Progenitor cell of endocrine pancreas (in vitro differentiated cells): ENCODE measurements around the gene ATP8B3. TPM values are rescaled to one million over a fixed set of nuclear protein-coding genes. Genes with fewer than 3 reads are reported as not detected.
"Not testable (repeated sequence)": the region's sequence is repeated elsewhere in the genome, so short reads cannot be mapped to it uniquely, and the experiment has no call there.

Source experiments
- DNase-seq: peaks from one replicate; pipeline ENCODE4 v3.0.0; 2021; ENCODE audit warnings: low spot score; ENCODE audit not compliant: unreplicated experiment
- H3K27ac Mint-ChIP-seq: 2 replicates; pipeline ENCODE4 v1.8.0; 2021; ENCODE audit warnings: mild to moderate bottlenecking, moderate library complexity, mixed read lengths
- H3K27me3 Mint-ChIP-seq: 2 replicates; pipeline ENCODE4 v1.8.0; 2021; ENCODE audit warnings: mixed read lengths
- H3K36me3 Mint-ChIP-seq: 2 replicates; pipeline ENCODE4 v1.8.0; 2022; ENCODE audit warnings: mixed read lengths; ENCODE audit not compliant: insufficient read depth
- H3K4me1 Mint-ChIP-seq: 2 replicates; pipeline ENCODE4 v1.8.0; 2021; ENCODE audit warnings: low read depth, mixed read lengths
- H3K4me3 Mint-ChIP-seq: 2 replicates; pipeline ENCODE4 v1.8.0; 2021; ENCODE audit warnings: low read depth, mild to moderate bottlenecking, moderate library complexity, mixed read lengths
- H3K9me3 Mint-ChIP-seq: 2 replicates; pipeline ENCODE4 v1.8.0; 2021; ENCODE audit warnings: low read depth, mixed read lengths
- total RNA-seq: library from RNA; stranded (reverse); gene quantifications from 2 replicates; pipeline ENCODE4 v1.2.1, GENCODE V29; 2021
- TF ChIP-seq, protein P1 (sequence below): fragments of 200-600 bp; sonication (generic); IDR thresholded peaks from one replicate; pipeline ENCODE4 v1.5.0; 2021; ENCODE audit warnings: antibody characterized with exemption, mild to moderate bottlenecking; ENCODE audit not compliant: unreplicated experiment

The ATP8B3 gene
- total RNA-seq, 1 donor from 2014 or later = 4.1 TPM

DNA sequence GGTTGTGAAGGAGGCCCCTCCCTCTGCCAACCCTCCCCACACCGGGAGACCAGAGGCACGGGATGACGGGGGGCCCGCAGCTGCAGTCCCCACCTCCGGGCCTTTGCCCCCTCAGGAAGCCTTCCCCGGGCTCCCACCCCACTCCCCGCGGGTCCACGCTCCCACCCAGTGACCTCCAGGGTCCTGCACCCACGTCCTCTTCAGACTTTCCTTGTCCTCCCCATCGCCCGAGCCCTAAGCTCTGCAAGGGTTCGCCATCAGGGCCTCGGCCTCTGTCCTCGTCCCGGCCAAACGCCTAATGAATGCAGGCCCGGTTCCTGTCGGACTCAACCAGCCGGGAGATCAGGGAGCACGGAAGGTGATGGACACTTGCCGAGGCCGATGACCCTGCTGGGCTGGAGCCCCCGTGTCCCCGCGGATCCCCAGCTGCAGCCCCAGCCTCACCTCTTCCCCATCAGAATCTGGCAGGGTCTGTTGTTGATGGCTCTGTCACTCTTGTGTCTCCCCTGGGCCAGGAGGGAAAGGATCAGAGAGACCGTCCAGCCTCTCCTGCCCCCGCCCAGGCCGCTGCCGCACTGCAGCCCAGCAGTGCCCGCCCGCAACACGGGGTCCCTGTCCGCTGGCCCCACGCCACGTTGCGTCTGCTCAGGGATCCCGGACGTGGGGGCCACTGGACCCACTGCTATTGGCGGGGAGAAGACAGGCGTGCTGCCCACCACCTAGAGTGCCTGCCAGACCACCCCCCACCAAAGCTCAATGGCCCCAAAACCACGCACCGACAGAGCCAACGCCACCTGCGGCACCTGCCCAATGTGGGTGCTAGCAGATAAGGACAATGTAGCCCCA is 5.7 kb downstream of the ATP8B3 start:
- Mint-ChIP-seq H3K4me3 (no peak overlapping the region), H3K9me3 (no peaks in the 10 kb centered on the region), H3K27me3 (peaks cover 14% of the 10 kb centered on the region), H3K36me3 (no peaks in the 10 kb centered on the region), H3K4me1 (no peaks in the 10 kb centered on the region), H3K27ac (no peak overlapping the region)
- no peak for DNase-seq
- TF ChIP-seq, protein P1, sequence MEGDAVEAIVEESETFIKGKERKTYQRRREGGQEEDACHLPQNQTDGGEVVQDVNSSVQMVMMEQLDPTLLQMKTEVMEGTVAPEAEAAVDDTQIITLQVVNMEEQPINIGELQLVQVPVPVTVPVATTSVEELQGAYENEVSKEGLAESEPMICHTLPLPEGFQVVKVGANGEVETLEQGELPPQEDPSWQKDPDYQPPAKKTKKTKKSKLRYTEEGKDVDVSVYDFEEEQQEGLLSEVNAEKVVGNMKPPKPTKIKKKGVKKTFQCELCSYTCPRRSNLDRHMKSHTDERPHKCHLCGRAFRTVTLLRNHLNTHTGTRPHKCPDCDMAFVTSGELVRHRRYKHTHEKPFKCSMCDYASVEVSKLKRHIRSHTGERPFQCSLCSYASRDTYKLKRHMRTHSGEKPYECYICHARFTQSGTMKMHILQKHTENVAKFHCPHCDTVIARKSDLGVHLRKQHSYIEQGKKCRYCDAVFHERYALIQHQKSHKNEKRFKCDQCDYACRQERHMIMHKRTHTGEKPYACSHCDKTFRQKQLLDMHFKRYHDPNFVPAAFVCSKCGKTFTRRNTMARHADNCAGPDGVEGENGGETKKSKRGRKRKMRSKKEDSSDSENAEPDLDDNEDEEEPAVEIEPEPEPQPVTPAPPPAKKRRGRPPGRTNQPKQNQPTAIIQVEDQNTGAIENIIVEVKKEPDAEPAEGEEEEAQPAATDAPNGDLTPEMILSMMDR = no peak

DNA sequence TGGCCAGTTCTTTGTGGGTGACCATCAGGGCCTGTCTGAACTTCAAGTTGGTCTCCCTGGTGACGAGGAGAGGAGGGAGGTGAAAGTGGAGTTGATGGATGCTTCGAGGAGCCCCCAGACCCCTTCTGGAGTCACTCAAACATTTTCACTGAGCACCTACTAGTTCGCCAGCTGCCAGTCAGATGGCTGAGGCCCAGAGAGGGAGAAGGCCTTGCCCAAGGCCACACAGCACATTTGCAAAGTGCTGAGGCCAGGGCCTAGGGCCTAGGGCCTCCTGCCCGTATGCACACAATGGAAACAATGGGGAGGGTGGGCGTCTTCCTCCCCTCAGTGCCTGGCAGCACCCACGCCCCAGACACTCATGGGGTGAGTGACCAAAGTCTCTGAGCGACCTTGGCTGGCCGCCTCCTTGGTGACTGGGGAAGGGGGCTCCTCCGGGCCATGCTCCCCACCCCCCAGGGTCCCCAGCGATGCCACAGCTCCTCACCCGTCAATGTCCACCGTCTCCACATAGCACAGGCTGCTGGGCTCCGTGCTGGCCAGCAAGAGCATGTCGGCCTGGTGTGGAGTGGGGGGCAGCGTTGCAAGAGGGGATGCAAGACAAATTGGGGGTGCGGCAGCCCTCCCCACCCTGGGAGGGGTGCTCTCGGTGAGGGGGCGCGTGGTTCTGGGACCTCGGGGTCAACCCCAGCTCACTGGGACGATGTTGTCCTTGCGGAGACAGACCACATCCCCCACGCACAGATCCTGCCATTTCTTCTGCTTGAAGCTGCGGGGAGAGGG is 6.5 kb downstream of the ATP8B3 start:
- H3K36me3 Mint-ChIP-seq = no peaks in the 10 kb centered on the region
- H3K4me3 Mint-ChIP-seq = no peak overlapping the region
- no peak for DNase-seq
- H3K9me3 Mint-ChIP-seq = no peaks in the 10 kb centered on the region
- no peak overlapping the region for H3K27ac Mint-ChIP-seq
- peaks cover 8% of the 10 kb centered on the region for H3K27me3 Mint-ChIP-seq
- TF ChIP-seq, protein P1 = no peak
- no peaks in the 10 kb centered on the region for H3K4me1 Mint-ChIP-seq

DNA sequence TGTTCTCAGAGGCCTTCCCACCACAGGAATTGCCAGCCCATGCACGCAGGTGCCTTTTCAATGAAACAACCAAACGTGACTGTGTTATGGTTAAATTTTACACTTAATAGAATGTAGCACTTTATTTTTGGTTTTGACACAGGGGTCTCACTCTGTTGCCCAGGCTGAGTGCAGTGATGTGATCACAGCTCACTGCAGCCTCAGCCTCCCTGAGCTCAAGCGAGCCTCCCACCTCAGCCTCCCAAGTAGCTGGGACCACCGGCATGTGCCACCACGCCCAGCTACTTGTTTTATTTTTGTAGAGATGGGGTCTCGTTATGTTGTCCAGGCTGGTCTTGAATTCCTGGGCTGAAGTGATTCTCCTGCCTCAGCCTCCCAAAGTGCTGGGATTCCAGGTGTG is 7.2 kb downstream of the ATP8B3 start:
- no peak overlapping the region for H3K4me3 Mint-ChIP-seq
- no peaks in the 10 kb centered on the region for H3K36me3 Mint-ChIP-seq
- no peaks in the 10 kb centered on the region for H3K4me1 Mint-ChIP-seq
- H3K27ac Mint-ChIP-seq = no peak overlapping the region
- peaks cover 9% of the 10 kb centered on the region for H3K27me3 Mint-ChIP-seq
- H3K9me3 Mint-ChIP-seq = no peaks in the 10 kb centered on the region
- TF ChIP-seq, protein P1 = no peak
- no peak for DNase-seq

DNA sequence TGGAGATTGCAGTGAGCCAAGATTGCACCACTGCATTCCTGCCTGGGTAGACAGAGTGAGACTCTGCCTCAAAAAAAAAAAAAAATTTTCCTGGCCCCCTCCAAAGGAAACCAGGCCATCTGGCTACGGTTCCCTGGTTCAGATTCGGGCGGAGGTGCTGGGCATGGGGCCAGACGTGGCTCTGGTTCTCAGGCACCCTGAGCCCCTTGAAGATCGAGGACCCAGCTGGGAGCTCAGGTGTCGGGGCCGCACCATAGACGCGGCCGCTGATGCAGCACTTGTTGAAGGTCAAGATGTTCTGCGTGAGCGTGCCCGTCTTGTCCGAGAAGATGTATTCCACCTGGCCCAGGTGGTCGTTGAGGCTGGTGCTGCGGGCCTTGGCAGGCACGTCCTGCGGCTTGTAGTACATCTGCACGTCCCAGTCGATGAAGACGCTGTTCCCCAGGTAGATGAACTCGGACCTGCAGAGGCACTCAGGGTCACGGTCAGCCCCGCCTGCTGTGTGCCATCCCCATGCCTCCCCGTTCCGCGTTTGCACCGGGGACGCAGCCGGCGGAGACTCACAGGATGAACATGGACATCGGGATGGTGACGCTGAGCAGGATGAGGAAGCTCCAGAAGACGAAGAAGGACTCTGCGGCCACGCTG is 12.3 kb downstream of the ATP8B3 start:
- TF ChIP-seq, protein P1 = no peak
- no peak for DNase-seq
- peaks cover 14% of the 10 kb centered on the region for H3K27me3 Mint-ChIP-seq
- no peak overlapping the region for H3K4me3 Mint-ChIP-seq
- no peak overlapping the region for H3K27ac Mint-ChIP-seq
- H3K36me3 Mint-ChIP-seq = no peaks in the 10 kb centered on the region
- H3K9me3 Mint-ChIP-seq = no peaks in the 10 kb centered on the region
- H3K4me1 Mint-ChIP-seq = no peaks in the 10 kb centered on the region

DNA sequence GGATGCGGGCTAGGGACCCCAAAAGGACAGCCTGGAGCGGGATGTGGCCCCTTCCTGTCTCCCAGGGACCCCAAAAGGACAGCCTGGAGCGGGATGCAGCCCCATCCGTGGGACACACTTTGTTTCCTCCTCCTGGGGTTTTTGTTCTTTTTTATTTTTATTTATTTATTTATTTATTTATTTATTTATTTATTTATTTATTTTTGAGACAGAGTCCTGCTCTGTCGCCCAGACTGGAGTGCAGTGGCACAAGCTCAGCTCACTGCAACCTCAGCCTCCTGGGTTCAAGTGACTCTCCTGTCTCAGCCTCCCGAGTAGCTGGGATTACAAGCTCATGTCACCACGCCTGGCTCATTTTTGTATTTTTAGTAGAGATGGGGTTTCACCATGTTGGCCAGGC is 14.8 kb downstream of the ATP8B3 start:
- not testable (repeated sequence) for H3K9me3 Mint-ChIP-seq, H3K4me3 Mint-ChIP-seq, H3K4me1 Mint-ChIP-seq, H3K27ac Mint-ChIP-seq, H3K36me3 Mint-ChIP-seq, H3K27me3 Mint-ChIP-seq, DNase-seq
